Mucosa of descending colon (tissue), 3 donors: Measurements from ENCODE around the gene POLR3C. TPM values are rescaled to one million over a fixed set of nuclear protein-coding genes. Genes with fewer than 3 reads are reported as not detected.

ENCODE experiments used
- ATAC-seq: fragments of 200-7000 bp; cut with Tn5 transposase; one replicate; pipeline ENCODE4 v1.9.1; 2020; ENCODE audit warnings: mild to moderate bottlenecking, moderate library complexity
- DNase-seq, 3 donors: peaks; one replicate each; pipeline ENCODE4 v3.0.0-alpha.2; 2020
- H3K36me3 ChIP-seq: fragments of 200-600 bp; one replicate; pipeline ENCODE4 v1.8.0; 2021; ENCODE audit warnings: low read depth, mild to moderate bottlenecking
- H3K4me1 ChIP-seq: fragments of 200-600 bp; one replicate; pipeline ENCODE4 v1.8.0; 2021; ENCODE audit warnings: low read depth, mild to moderate bottlenecking
- H3K4me3 ChIP-seq: fragments of 200-600 bp; one replicate; pipeline ENCODE4 v1.8.0; 2021; ENCODE audit warnings: mild to moderate bottlenecking
- H3K9me3 ChIP-seq: fragments of 200-600 bp; one replicate; pipeline ENCODE4 v1.8.0; 2021; ENCODE audit warnings: mild to moderate bottlenecking
- CTCF ChIP-seq: fragments of 200-600 bp; IDR thresholded peaks from one replicate; pipeline ENCODE4 v1.8.0; 2022; ENCODE audit warnings: antibody characterized with exemption, mild to moderate bottlenecking
- intact Hi-C, 2 donors: fragments of 100-400 bp; cut with DNase I in 1 of 2; cut with micrococcal nuclease in 1 of 2; formaldehyde crosslinking; loops; one replicate each; pipeline versions ENCODE4 v1.11.0 to v1.11.1; 2022; cut with DNase I, micrococcal nuclease
- total RNA-seq, 3 donors: library from RNA; stranded (reverse); fragmentation: NEBNext Ultra II Directional in 2 of 3; extraction: Animal tissue kit (Norgen Biotek cat#: 25700) in 2 of 3; gene quantifications; one replicate each; pipeline versions ENCODE4 v1.2.1 to v1.2.4, GENCODE V29; 2021 to 2023
- donor health status: DM: no; HTN: no; CAD: no; lungs with moderate emphysema.
- donor health status: DM: no; HTN: no; CAD: no.
- donor health status: DM: no; HTN: yes; CAD: no.

Gene POLR3C
- total RNA-seq, 3 donors from 2014 or later, result 17.5 to 24.0 (median 23.0) TPM

GRCh38 chr1:145884675-145885074 lies 60.7 kb downstream of the POLR3C start:
- H3K36me3 ChIP-seq, result no peaks in the 10 kb centered on the region
- no peak overlapping the region for H3K4me3 ChIP-seq
- no peak for TF ChIP-seq CTCF
- peaks cover 6% of the 10 kb centered on the region for H3K4me1 ChIP-seq
- DNase-seq (no peak), ATAC-seq (no peak)
- H3K9me3 ChIP-seq, result no peaks in the 10 kb centered on the region
- intact Hi-C loops, result no loop called here

- no peaks in the 10 kb centered on the region for H3K36me3 ChIP-seq
- TF ChIP-seq CTCF, result no peak
- peaks cover 6% of the 10 kb centered on the region for H3K4me1 ChIP-seq
- ATAC-seq, result peak; percentile 99
- H3K4me3 ChIP-seq, result no peak within 1 kb of the TSS
- H3K9me3 ChIP-seq, result no peaks in the 10 kb centered on the region
- peak; percentile 89 to 90 (median 89) for DNase-seq
- intact Hi-C loops, result no loop called here
These were observed 61.8 kb downstream of the POLR3C start, which contains the start of gene ANKRD35 for GRCh38 chr1:145885738-145886287. TSS of gene ANKRD35 (minus strand) at chr1:145885866. CDS start at chr1:145885758, 108 bp downstream.

GRCh38 chr1:145886390-145886789 lies 62.4 kb downstream of the POLR3C start:
- intact Hi-C loops, result no loop called here
- ATAC-seq (no peak), DNase-seq (no peak)
- Histone ChIP-seq H3K4me1 (peaks cover 6% of the 10 kb centered on the region), H3K36me3 (no peaks in the 10 kb centered on the region), H3K9me3 (no peaks in the 10 kb centered on the region), H3K4me3 (no peak overlapping the region)
- TF ChIP-seq CTCF, result no peak

GRCh38 chr1:145886816-145887215 lies 62.8 kb downstream of the POLR3C start:
- Histone ChIP-seq H3K4me1 (peaks cover 10% of the 10 kb centered on the region), H3K9me3 (no peaks in the 10 kb centered on the region), H3K4me3 (no peak overlapping the region), H3K36me3 (no peaks in the 10 kb centered on the region)
- intact Hi-C loops, result no loop called here
- no peak for TF ChIP-seq CTCF
- DNase-seq (no peak), ATAC-seq (no peak)

GRCh38 chr1:145887631-145888030 lies 63.6 kb downstream of the POLR3C start:
- ATAC-seq, result no peak
- Histone ChIP-seq H3K36me3 (no peaks in the 10 kb centered on the region), H3K4me3 (no peak overlapping the region), H3K4me1 (peaks cover 17% of the 10 kb centered on the region), H3K9me3 (no peaks in the 10 kb centered on the region)
- intact Hi-C loops, result no loop called here
- TF ChIP-seq CTCF, result no peak
- no peak for DNase-seq

GRCh38 chr1:145889722-145890121 lies 65.7 kb downstream of the POLR3C start:
- Histone ChIP-seq H3K4me1 (peaks cover 17% of the 10 kb centered on the region), H3K4me3 (no peak overlapping the region), H3K36me3 (no peaks in the 10 kb centered on the region), H3K9me3 (no peaks in the 10 kb centered on the region)
- intact Hi-C loops, result loop anchor here in 1 of 2 donors (10.0 kb wide), 1 partner anchor 125 kb away; no protein-coding TSS in a partner anchor
- TF ChIP-seq CTCF, result no peak
- no peak for DNase-seq
- no peak for ATAC-seq
